DOHH2 (cell line): ENCODE measurements around the gene RPGR.

Experiments used
- H3F3A ChIP-seq: fragments of 200-600 bp; sonication (generic), shearing (Covaris generic); 2 replicates; pipeline ENCODE4 v1.6.0; 2016; ENCODE audit warnings: antibody characterized with exemption, mild to moderate bottlenecking; ENCODE audit not compliant: control insufficient read depth, insufficient read depth
- H3K27ac ChIP-seq: fragments of 200-600 bp; sonication (generic); 2 replicates; pipeline ENCODE4 v1.5.1; 2014; ENCODE audit warnings: low read depth, mild to moderate bottlenecking, low read length, moderate library complexity
- H3K27me3 ChIP-seq: fragments of 200-600 bp; sonication (generic); 2 replicates; pipeline ENCODE4 v1.6.1; 2014; ENCODE audit warnings: mild to moderate bottlenecking, low read length, mixed read lengths; ENCODE audit not compliant: control insufficient read depth
- H3K36me3 ChIP-seq: fragments of 200-600 bp; sonication (generic); 2 replicates; pipeline ENCODE4 v1.6.1; 2014; ENCODE audit warnings: mild to moderate bottlenecking, low read length, moderate library complexity, mixed read lengths; ENCODE audit not compliant: control insufficient read depth
- H3K4me1 ChIP-seq: fragments of 200-600 bp; sonication (generic); 2 replicates; pipeline ENCODE4 v1.6.1; 2014; ENCODE audit warnings: mild to moderate bottlenecking, low read length, mixed read lengths; ENCODE audit not compliant: control insufficient read depth
- H3K4me2 ChIP-seq: fragments of 200-600 bp; sonication (generic); 2 replicates; pipeline ENCODE4 v1.6.0; 2014; ENCODE audit warnings: mild to moderate bottlenecking, low read length, moderate library complexity
- H3K4me3 ChIP-seq: fragments of 200-600 bp; sonication (generic); 2 replicates; pipeline ENCODE4 v1.5.1; 2014; ENCODE audit warnings: mild to moderate bottlenecking, low read length, mixed read lengths
- H3K79me2 ChIP-seq: fragments of 200-600 bp; sonication (generic); 2 replicates; pipeline ENCODE4 v1.6.1; 2014; ENCODE audit warnings: mild to moderate bottlenecking, low read length, mixed read lengths; ENCODE audit not compliant: control insufficient read depth
- H3K9me2 ChIP-seq: fragments of 200-600 bp; sonication (generic); replicated peaks from 2 replicates; pipeline ENCODE4 v1.6.1; 2014; ENCODE audit warnings: mild to moderate bottlenecking, low read length, mixed read lengths; ENCODE audit not compliant: control insufficient read depth
- H3K9me3 ChIP-seq: fragments of 200-600 bp; sonication (generic); 2 replicates; pipeline ENCODE4 v1.6.1; 2014; ENCODE audit warnings: antibody characterized with exemption, low read length, mixed read lengths; ENCODE audit not compliant: control insufficient read depth, insufficient read depth
- H4K20me1 ChIP-seq: fragments of 200-600 bp; sonication (generic); 2 replicates; pipeline ENCODE4 v1.6.0; 2014; ENCODE audit warnings: low read depth, mild to moderate bottlenecking, antibody characterized with exemption, low read length, moderate library complexity; ENCODE audit not compliant: control insufficient read depth, insufficient read depth
- EZH2phosphoT487 ChIP-seq: fragments of 200-600 bp; sonication (generic); IDR thresholded peaks from 2 replicates; pipeline ENCODE4 v1.6.1; 2017; ENCODE audit warnings: borderline replicate concordance, mild to moderate bottlenecking, antibody characterized with exemption, low read length, moderate library complexity, mixed read lengths
- TF ChIP-seq, protein P1 (sequence below): fragments of 200-600 bp; sonication (generic); IDR thresholded peaks from one replicate; pipeline ENCODE4 v1.5.1; 2014; ENCODE audit warnings: antibody characterized with exemption, mild to moderate bottlenecking, low read depth, low read length; ENCODE audit not compliant: poor library complexity, severe bottlenecking

The RPGR gene

GRCh38 chrX:38240541-38240940 lies 86.8 kb downstream of the RPGR start:
- TF ChIP-seq, protein P1, sequence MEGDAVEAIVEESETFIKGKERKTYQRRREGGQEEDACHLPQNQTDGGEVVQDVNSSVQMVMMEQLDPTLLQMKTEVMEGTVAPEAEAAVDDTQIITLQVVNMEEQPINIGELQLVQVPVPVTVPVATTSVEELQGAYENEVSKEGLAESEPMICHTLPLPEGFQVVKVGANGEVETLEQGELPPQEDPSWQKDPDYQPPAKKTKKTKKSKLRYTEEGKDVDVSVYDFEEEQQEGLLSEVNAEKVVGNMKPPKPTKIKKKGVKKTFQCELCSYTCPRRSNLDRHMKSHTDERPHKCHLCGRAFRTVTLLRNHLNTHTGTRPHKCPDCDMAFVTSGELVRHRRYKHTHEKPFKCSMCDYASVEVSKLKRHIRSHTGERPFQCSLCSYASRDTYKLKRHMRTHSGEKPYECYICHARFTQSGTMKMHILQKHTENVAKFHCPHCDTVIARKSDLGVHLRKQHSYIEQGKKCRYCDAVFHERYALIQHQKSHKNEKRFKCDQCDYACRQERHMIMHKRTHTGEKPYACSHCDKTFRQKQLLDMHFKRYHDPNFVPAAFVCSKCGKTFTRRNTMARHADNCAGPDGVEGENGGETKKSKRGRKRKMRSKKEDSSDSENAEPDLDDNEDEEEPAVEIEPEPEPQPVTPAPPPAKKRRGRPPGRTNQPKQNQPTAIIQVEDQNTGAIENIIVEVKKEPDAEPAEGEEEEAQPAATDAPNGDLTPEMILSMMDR = no peak
- TF ChIP-seq EZH2phosphoT487 = no peak
- Histone ChIP-seq H3K27ac (no peak overlapping the region), H3K79me2 (no peaks in the 10 kb centered on the region), H3K36me3 (no peaks in the 10 kb centered on the region), H3K4me3 (no peak overlapping the region), H3K4me1 (no peaks in the 10 kb centered on the region), H4K20me1 (no peaks in the 10 kb centered on the region), H3K27me3 (no peaks in the 10 kb centered on the region), H3F3A (no peaks in the 10 kb centered on the region), H3K9me2 (no peaks in the 10 kb centered on the region), H3K4me2 (no peak overlapping the region), H3K9me3 (no peaks in the 10 kb centered on the region)

- Histone ChIP-seq H3K36me3 (no peaks in the 10 kb centered on the region), H3K4me2 (no peak overlapping the region), H3K79me2 (no peaks in the 10 kb centered on the region), H3F3A (no peaks in the 10 kb centered on the region), H4K20me1 (no peaks in the 10 kb centered on the region), H3K4me1 (no peaks in the 10 kb centered on the region), H3K9me2 (no peaks in the 10 kb centered on the region), H3K9me3 (no peaks in the 10 kb centered on the region), H3K27me3 (no peaks in the 10 kb centered on the region), H3K27ac (no peak overlapping the region), H3K4me3 (no peak overlapping the region)
- TF ChIP-seq, protein P1 = no peak
- TF ChIP-seq EZH2phosphoT487 = no peak
Measured at GRCh38 chrX:38236901-38237615, 90.3 kb downstream of the RPGR start.

GRCh38 chrX:38233891-38234667 lies 93.2 kb downstream of the RPGR start:
- no peaks in the 10 kb centered on the region for H3K79me2 ChIP-seq
- H3K27me3 ChIP-seq = no peaks in the 10 kb centered on the region
- no peaks in the 10 kb centered on the region for H4K20me1 ChIP-seq
- H3K9me3 ChIP-seq = no peaks in the 10 kb centered on the region
- H3K36me3 ChIP-seq = no peaks in the 10 kb centered on the region
- no peak overlapping the region for H3K4me3 ChIP-seq
- H3K4me1 ChIP-seq = no peaks in the 10 kb centered on the region
- no peaks in the 10 kb centered on the region for H3K9me2 ChIP-seq
- no peak overlapping the region for H3K4me2 ChIP-seq
- TF ChIP-seq, protein P1 = no peak
- no peak for TF ChIP-seq EZH2phosphoT487
- H3F3A ChIP-seq = no peaks in the 10 kb centered on the region
- H3K27ac ChIP-seq = no peak overlapping the region
